D721Med (cell line): ENCODE data around the gene A2ML1.
"Not testable (repeated sequence)": the region's sequence is repeated elsewhere in the genome, so short reads cannot be mapped to it uniquely, and the experiment has no call there.

Source experiments
- DNase-seq: peaks from one replicate; pipeline ENCODE4 v3.0.0; 2011; ENCODE audit warnings: low spot score; ENCODE audit not compliant: insufficient read length
- FAIRE-seq: peaks from 2 replicates; lab custom pipeline; 2011; peaks lifted over from hg19 to GRCh38; lab: Jason Lieb, UNC
- CTCF ChIP-seq: IDR thresholded peaks from 2 replicates; pipeline ENCODE4 v1.5.1; 2012; ENCODE audit warnings: mild to moderate bottlenecking, control low read depth; ENCODE audit not compliant: insufficient read depth; ENCODE audit errors: missing control alignments

The A2ML1 gene

GRCh38 chr12:8813572-8814357, 8.7 kb upstream of the A2ML1 start:
- FAIRE-seq: no peak
- no peak for DNase-seq
- no peak for TF ChIP-seq CTCF

GRCh38 chr12:8816448-8817050, 5.9 kb upstream of the A2ML1 start:
- DNase-seq: no peak
- no peak for TF ChIP-seq CTCF
- FAIRE-seq: no peak

GRCh38 chr12:8817856-8818255, 4.6 kb upstream of the A2ML1 start:
- FAIRE-seq (no peak), DNase-seq (no peak)
- TF ChIP-seq CTCF: no peak

- FAIRE-seq: no peak
- DNase-seq: no peak
- TF ChIP-seq CTCF: no peak
These were observed 3.9 kb upstream of the A2ML1 start for GRCh38 chr12:8818526-8818925.

- TF ChIP-seq CTCF: no peak
- FAIRE-seq (no peak), DNase-seq (no peak)
These were observed 2.8 kb upstream of the A2ML1 start for GRCh38 chr12:8819666-8819980.

GRCh38 chr12:8820676-8821407, 1.6 kb upstream of the A2ML1 start:
- FAIRE-seq, DNase-seq: not testable (repeated sequence)

- FAIRE-seq (no peak), DNase-seq (no peak)
- no peak for TF ChIP-seq CTCF
These were observed 830 bp upstream of the A2ML1 start for GRCh38 chr12:8821591-8821990.
